GM12873 (cell line): ENCODE measurements around the gene ADAM22.

Source experiments
- CTCF ChIP-seq: IDR thresholded peaks from 2 replicates; pipeline ENCODE4 v1.5.1; 2012; ENCODE audit warnings: low read depth, mild to moderate bottlenecking, moderate library complexity, low read length, control low read depth; ENCODE audit not compliant: insufficient read depth; ENCODE audit errors: missing control alignments

ADAM22 gene

GRCh38 chr7:88072715-88073055 lies 138.6 kb downstream of the ADAM22 start:
- TF ChIP-seq CTCF, result no peak

GRCh38 chr7:88073626-88074025 lies 139.6 kb downstream of the ADAM22 start:
- TF ChIP-seq CTCF, result no peak

- no peak for TF ChIP-seq CTCF
These were observed 141.2 kb downstream of the ADAM22 start for GRCh38 chr7:88075216-88075615.

- no peak for TF ChIP-seq CTCF
These were observed 149.8 kb downstream of the ADAM22 start for GRCh38 chr7:88083883-88084282.

- TF ChIP-seq CTCF, result no peak
These were observed 155.5 kb downstream of the ADAM22 start for GRCh38 chr7:88089561-88089960.

GRCh38 chr7:88090240-88090639 lies 156.2 kb downstream of the ADAM22 start:
- no peak for TF ChIP-seq CTCF

- TF ChIP-seq CTCF, result no peak
These were observed 156.6 kb downstream of the ADAM22 start for GRCh38 chr7:88090671-88091070.
